ENCODE measurements around the gene WDR18. TPM values are rescaled to one million over a fixed set of nuclear protein-coding genes. Genes with fewer than 3 reads are reported as not detected.

Gene WDR18
- total RNA-seq, 1 experiment from 2014 or later: 94.7 TPM

GRCh38 chr19:954272-954671, 29.9 kb upstream of the WDR18 start:
- Mint-ChIP-seq H3K27ac (peak overlapping the region in 1 of 3 experiments; percentile 55; a peak in 2 of 7 replicates), H3K36me3 (ENCODE audit: insufficient read depth in 1 of 3, low read depth in 3 of 3) (peaks cover 0 to 7% (median 5%) of the 10 kb centered on the region in 3 experiments; a peak in 5 of 7 replicates)
- H3K4me1 ChIP-seq (ENCODE audit: insufficient read depth, low read length): peaks cover 3% of the 10 kb centered on the region; the same call in 1 of the 2 replicates

More at GRCh38 chr19:954272-954671, 29.9 kb upstream of the WDR18 start:
- H3K79me1 ChIP-seq (ENCODE audit: insufficient read depth, low read depth, low read length, poor library complexity, severe bottlenecking): peaks cover 3% of the 10 kb centered on the region
- no peak overlapping the region for H2AK5ac ChIP-seq (ENCODE audit: insufficient read length, low read length)
- Mint-ChIP-seq H3K9me3 (no peaks in the 10 kb centered on the region), H3K27me3 (ENCODE audit: low read depth) (no peaks in the 10 kb centered on the region; the same call in 1 of the 2 replicates), H3K4me1 (peaks cover 6 to 42% of the 10 kb centered on the region in 2 experiments; a peak in 3 of 4 replicates), H3K4me3 (no peak overlapping the region)
- H3K27ac ChIP-seq (ENCODE audit: insufficient read length, low read depth, low read length): no peak overlapping the region
- no peaks in the 10 kb centered on the region for H3K9me3 ChIP-seq (ENCODE audit: control insufficient read depth, low read depth, low read length)
- no peak overlapping the region for H2BK20ac ChIP-seq (ENCODE audit: low read depth, low read length, poor library complexity, severe bottlenecking)
- no peak overlapping the region for H2BK5ac ChIP-seq (ENCODE audit: insufficient read length, low read length)
- DNase-seq: no peak
- H3K9ac ChIP-seq (ENCODE audit: extremely low read depth, insufficient read length, low read length): no peak overlapping the region
- 0 out of 2 replicates have a peak, but pooled peaks cover 3% of the 10 kb centered on the region for H3K79me2 ChIP-seq (ENCODE audit: insufficient read depth, low read length)
- no peak overlapping the region for H2BK12ac ChIP-seq (ENCODE audit: insufficient read length, low read depth, low read length)
- no peak overlapping the region for H4K8ac ChIP-seq (replicated peaks; ENCODE audit: insufficient read length, low read depth, low read length)
- H3K56ac ChIP-seq (ENCODE audit: insufficient read length, low read depth, low read length): no peak overlapping the region
- no peak overlapping the region for H4K91ac ChIP-seq (ENCODE audit: insufficient read length, low read depth, low read length)
- no peaks in the 10 kb centered on the region for H3K23me2 ChIP-seq (ENCODE audit: insufficient read length, low read depth, low read length, poor library complexity, severe bottlenecking)
- no peak overlapping the region for H3K23ac ChIP-seq (ENCODE audit: insufficient read length, low read depth, low read length)
- H2BK120ac ChIP-seq (ENCODE audit: low read depth, low read length, poor library complexity, severe bottlenecking): no peak overlapping the region
- WGBS (ENCODE audit: extremely low coverage, insufficient read length, low lambda C conversion rate): no CpG with 5 or more reads among the region's 14 CpGs
- no peak overlapping the region for H3K14ac ChIP-seq (ENCODE audit: insufficient read depth, low read length)
- no peak overlapping the region for H3K4ac ChIP-seq (ENCODE audit: low read depth, low read length)
- no peak for TF ChIP-seq CTCF (conservative IDR thresholded peaks at IDR 0.05)
- H4K20me1 ChIP-seq (ENCODE audit: control insufficient read depth, insufficient read depth, insufficient read length): no peaks in the 10 kb centered on the region
- no peak overlapping the region for H2BK15ac ChIP-seq (ENCODE audit: low read depth, low read length)
- H2AFZ ChIP-seq (ENCODE audit: low read length): no peak overlapping the region
- H4K5ac ChIP-seq (ENCODE audit: insufficient read length, low read depth, low read length): no peak overlapping the region
- H3K4me2 ChIP-seq (ENCODE audit: insufficient read depth, insufficient read length, low read length): no peak overlapping the region
- no peaks in the 10 kb centered on the region for H3K27me3 ChIP-seq (ENCODE audit: insufficient read depth, low read length)
- H3T11ph ChIP-seq (ENCODE audit: low read length): no peak overlapping the region
- no peak overlapping the region for H3K18ac ChIP-seq (ENCODE audit: insufficient read length, low read depth, low read length)

Measured in H9 (cell line).